WTC11 (cell line): Measurements from ENCODE around the gene RAI1. TPM values are rescaled to one million over a fixed set of nuclear protein-coding genes. Genes with fewer than 3 reads are reported as not detected.

Experiments
- ATAC-seq: fragments of 200-7000 bp; cut with Tn5 transposase; 2 replicates; pipeline ENCODE4 v1.10.0; 2021; ENCODE audit warnings: mild to moderate bottlenecking, moderate library complexity
- CTCF ChIA-PET: fragments of 300-600 bp; sonication (Branson Sonifier 250); formaldehyde crosslinking; loops from one replicate; lab custom pipeline; 2021; ENCODE audit warnings: antibody characterized with exemption; lab: Charles Lee
- POLR2A ChIA-PET: fragments of 350-600 bp; sonication (Branson Sonifier 250); formaldehyde crosslinking; loops from one replicate; lab custom pipeline; 2021; ENCODE audit warnings: antibody characterized with exemption; lab: Charles Lee
- DNase-seq: peaks from one replicate; pipeline ENCODE4 v3.0.0; 2021; ENCODE audit warnings: low spot score
- H3K27ac Mint-ChIP-seq: 2 replicates; pipeline ENCODE4 v1.8.0; 2021; ENCODE audit warnings: mixed read lengths
- H3K27me3 Mint-ChIP-seq: 2 replicates; pipeline ENCODE4 v1.8.0; 2021; ENCODE audit warnings: low read depth, mild to moderate bottlenecking, moderate library complexity, mixed read lengths
- H3K36me3 Mint-ChIP-seq: 2 replicates; pipeline ENCODE4 v1.8.0; 2021; ENCODE audit warnings: mixed read lengths
- H3K4me1 Mint-ChIP-seq: 2 replicates; pipeline ENCODE4 v1.8.0; 2022; ENCODE audit warnings: mixed read lengths
- H3K4me3 Mint-ChIP-seq: 2 replicates; pipeline ENCODE4 v1.8.0; 2021; ENCODE audit warnings: mild to moderate bottlenecking, moderate library complexity, mixed read lengths
- H3K9me3 Mint-ChIP-seq: 2 replicates; pipeline ENCODE4 v1.8.0; 2021; ENCODE audit warnings: mixed read lengths
- CREM ChIP-seq: sonication (generic); formaldehyde crosslinking; IDR thresholded peaks from 2 replicates; pipeline ENCODE4 v1.8.1; 2022; ENCODE audit warnings: mild to moderate bottlenecking, missing genetic modification reagents, moderate library complexity
- FOXK1 ChIP-seq: sonication (generic); formaldehyde crosslinking; IDR thresholded peaks from 2 replicates; pipeline ENCODE4 v1.8.0; 2022; ENCODE audit warnings: mild to moderate bottlenecking, moderate library complexity, missing genetic modification reagents
- FOXP1 ChIP-seq: sonication (generic); formaldehyde crosslinking; IDR thresholded peaks from 2 replicates; pipeline ENCODE4 v1.8.0; 2022; ENCODE audit warnings: missing genetic modification reagents, mild to moderate bottlenecking, moderate library complexity, borderline replicate concordance
- IRF2 ChIP-seq: sonication (generic); formaldehyde crosslinking; IDR thresholded peaks from 2 replicates; pipeline ENCODE4 v1.8.0; 2022; ENCODE audit warnings: low read depth, missing genetic modification reagents, borderline replicate concordance
- JUN ChIP-seq: sonication (generic); formaldehyde crosslinking; IDR thresholded peaks from 2 replicates; pipeline ENCODE4 v1.8.0; 2023; ENCODE audit warnings: mild to moderate bottlenecking, missing genetic modification reagents
- KAT7 ChIP-seq: sonication (generic); formaldehyde crosslinking; IDR thresholded peaks from 2 replicates; pipeline ENCODE4 v1.8.1; 2023; ENCODE audit warnings: missing genetic modification reagents, mild to moderate bottlenecking, borderline replicate concordance
- MYBL2 ChIP-seq: sonication (generic); formaldehyde crosslinking; IDR thresholded peaks from 2 replicates; pipeline ENCODE4 v1.8.1; 2023; ENCODE audit warnings: mild to moderate bottlenecking, moderate library complexity, missing genetic modification reagents
- OVOL2 ChIP-seq: fragments of 250-450 bp; sonication (Bioruptor Pico); IDR thresholded peaks from 2 replicates; pipeline ENCODE4 v1.9.0; 2021; ENCODE audit warnings: mild to moderate bottlenecking, borderline replicate concordance
- RELA ChIP-seq: sonication (generic); formaldehyde crosslinking; IDR thresholded peaks from 2 replicates; pipeline ENCODE4 v1.8.1; 2022; ENCODE audit warnings: missing genetic modification reagents, mild to moderate bottlenecking, borderline replicate concordance
- ZNF263 ChIP-seq: sonication (generic); formaldehyde crosslinking; IDR thresholded peaks from 2 replicates; pipeline ENCODE4 v1.8.1; 2022; ENCODE audit warnings: low read depth, mild to moderate bottlenecking, moderate library complexity, missing genetic modification reagents
- ZNF317 ChIP-seq: sonication (generic); formaldehyde crosslinking; IDR thresholded peaks from 2 replicates; pipeline ENCODE4 v1.8.1; 2023; ENCODE audit warnings: low read depth, mild to moderate bottlenecking, moderate library complexity, missing genetic modification reagents, borderline replicate concordance
- total RNA-seq: library from RNA; stranded (reverse); gene quantifications from 3 replicates; pipeline ENCODE4 v1.2.3, GENCODE V29; 2021
- TF ChIP-seq, protein P1 (sequence below): sonication (generic); formaldehyde crosslinking; IDR thresholded peaks from 2 replicates; pipeline ENCODE4 v1.8.1; 2023; ENCODE audit warnings: mild to moderate bottlenecking, missing genetic modification reagents, moderate library complexity
- TF ChIP-seq, protein P2 (sequence below): sonication (generic); formaldehyde crosslinking; IDR thresholded peaks from 2 replicates; pipeline ENCODE4 v1.8.1; 2022; ENCODE audit warnings: mild to moderate bottlenecking, missing genetic modification reagents, moderate library complexity, borderline replicate concordance
- TF ChIP-seq, protein P3 (sequence below): sonication (generic); formaldehyde crosslinking; IDR thresholded peaks from 2 replicates; pipeline ENCODE4 v1.8.1; 2023; ENCODE audit warnings: mild to moderate bottlenecking, missing genetic modification reagents, borderline replicate concordance
- TF ChIP-seq, protein P4 (sequence below): sonication (generic); formaldehyde crosslinking; conservative IDR thresholded peaks from 2 replicates; pipeline ENCODE4 v1.8.1; 2022; ENCODE audit warnings: mild to moderate bottlenecking, missing genetic modification reagents
- TF ChIP-seq, protein P5 (sequence below): sonication (generic); formaldehyde crosslinking; IDR thresholded peaks from 2 replicates; pipeline ENCODE4 v1.8.1; 2023; ENCODE audit warnings: mild to moderate bottlenecking, missing genetic modification reagents
- TF ChIP-seq, protein P6 (sequence below): sonication (generic); formaldehyde crosslinking; IDR thresholded peaks from 2 replicates; pipeline ENCODE4 v1.8.0; 2022; ENCODE audit warnings: mild to moderate bottlenecking, missing genetic modification reagents
- TF ChIP-seq, protein P7 (sequence below): sonication (generic); formaldehyde crosslinking; IDR thresholded peaks from 2 replicates; pipeline ENCODE4 v1.8.0; 2022; ENCODE audit warnings: mild to moderate bottlenecking, missing genetic modification reagents
- TF ChIP-seq, protein P8 (sequence below): fragments of 250-450 bp; sonication (Bioruptor Pico); IDR thresholded peaks from 2 replicates; pipeline ENCODE4 v1.9.0; 2021; ENCODE audit warnings: moderate library complexity, mild to moderate bottlenecking, inconsistent platforms, borderline replicate concordance

Gene RAI1
- total RNA-seq, 1 experiment from 2014 or later: 12.7 TPM

DNA sequence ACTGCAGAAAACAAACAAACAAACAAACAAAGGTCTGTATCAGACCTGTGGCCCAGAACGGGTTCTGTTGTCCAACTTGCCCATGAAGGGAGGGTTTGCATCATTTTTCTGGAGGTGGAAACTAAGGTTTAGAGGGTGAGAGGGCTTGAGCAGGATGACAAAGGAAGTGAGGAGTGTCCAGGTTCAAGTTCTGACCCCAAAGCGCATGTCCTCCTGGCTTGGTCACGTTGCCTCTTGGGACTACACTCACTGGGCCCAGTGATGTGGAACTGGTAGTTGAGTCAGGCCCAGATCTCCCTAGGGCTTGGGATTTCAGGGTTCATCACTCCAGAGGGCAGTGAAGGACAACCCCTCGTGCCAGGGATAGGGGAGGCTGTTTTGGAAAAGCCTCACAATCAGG is 153.7 kb downstream of the RAI1 start:
- POLR2A ChIA-PET: interaction anchor here (4.0 to 4.8 kb wide), 2 partner anchors 10 to 23 kb away, joined by 34 to 137 read pairs; no protein-coding TSS in a partner anchor
- no peak for DNase-seq
- Mint-ChIP-seq H3K4me1 (peaks cover 68% of the 10 kb centered on the region), H3K9me3 (no peaks in the 10 kb centered on the region), H3K27ac (no peak overlapping the region; the same call in 1 of the 2 replicates), H3K4me3 (peak overlapping the region; percentile 69), H3K36me3 (peaks cover 24% of the 10 kb centered on the region), H3K27me3 (no peaks in the 10 kb centered on the region)
- TF ChIP-seq MYBL2 (CRISPR knock-in tag) (no peak), IRF2 (CRISPR knock-in tag) (no peak), FOXK1 (no peak), FOXP1 (CRISPR knock-in tag) (no peak), ZNF317 (no peak), JUN (CRISPR knock-in tag) (no peak), KAT7 (CRISPR knock-in tag) (no peak)
- TF ChIP-seq, protein P1, sequence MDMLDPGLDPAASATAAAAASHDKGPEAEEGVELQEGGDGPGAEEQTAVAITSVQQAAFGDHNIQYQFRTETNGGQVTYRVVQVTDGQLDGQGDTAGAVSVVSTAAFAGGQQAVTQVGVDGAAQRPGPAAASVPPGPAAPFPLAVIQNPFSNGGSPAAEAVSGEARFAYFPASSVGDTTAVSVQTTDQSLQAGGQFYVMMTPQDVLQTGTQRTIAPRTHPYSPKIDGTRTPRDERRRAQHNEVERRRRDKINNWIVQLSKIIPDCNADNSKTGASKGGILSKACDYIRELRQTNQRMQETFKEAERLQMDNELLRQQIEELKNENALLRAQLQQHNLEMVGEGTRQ: no peak
- TF ChIP-seq, protein P2, sequence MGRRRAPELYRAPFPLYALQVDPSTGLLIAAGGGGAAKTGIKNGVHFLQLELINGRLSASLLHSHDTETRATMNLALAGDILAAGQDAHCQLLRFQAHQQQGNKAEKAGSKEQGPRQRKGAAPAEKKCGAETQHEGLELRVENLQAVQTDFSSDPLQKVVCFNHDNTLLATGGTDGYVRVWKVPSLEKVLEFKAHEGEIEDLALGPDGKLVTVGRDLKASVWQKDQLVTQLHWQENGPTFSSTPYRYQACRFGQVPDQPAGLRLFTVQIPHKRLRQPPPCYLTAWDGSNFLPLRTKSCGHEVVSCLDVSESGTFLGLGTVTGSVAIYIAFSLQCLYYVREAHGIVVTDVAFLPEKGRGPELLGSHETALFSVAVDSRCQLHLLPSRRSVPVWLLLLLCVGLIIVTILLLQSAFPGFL: no peak
- TF ChIP-seq, protein P3, sequence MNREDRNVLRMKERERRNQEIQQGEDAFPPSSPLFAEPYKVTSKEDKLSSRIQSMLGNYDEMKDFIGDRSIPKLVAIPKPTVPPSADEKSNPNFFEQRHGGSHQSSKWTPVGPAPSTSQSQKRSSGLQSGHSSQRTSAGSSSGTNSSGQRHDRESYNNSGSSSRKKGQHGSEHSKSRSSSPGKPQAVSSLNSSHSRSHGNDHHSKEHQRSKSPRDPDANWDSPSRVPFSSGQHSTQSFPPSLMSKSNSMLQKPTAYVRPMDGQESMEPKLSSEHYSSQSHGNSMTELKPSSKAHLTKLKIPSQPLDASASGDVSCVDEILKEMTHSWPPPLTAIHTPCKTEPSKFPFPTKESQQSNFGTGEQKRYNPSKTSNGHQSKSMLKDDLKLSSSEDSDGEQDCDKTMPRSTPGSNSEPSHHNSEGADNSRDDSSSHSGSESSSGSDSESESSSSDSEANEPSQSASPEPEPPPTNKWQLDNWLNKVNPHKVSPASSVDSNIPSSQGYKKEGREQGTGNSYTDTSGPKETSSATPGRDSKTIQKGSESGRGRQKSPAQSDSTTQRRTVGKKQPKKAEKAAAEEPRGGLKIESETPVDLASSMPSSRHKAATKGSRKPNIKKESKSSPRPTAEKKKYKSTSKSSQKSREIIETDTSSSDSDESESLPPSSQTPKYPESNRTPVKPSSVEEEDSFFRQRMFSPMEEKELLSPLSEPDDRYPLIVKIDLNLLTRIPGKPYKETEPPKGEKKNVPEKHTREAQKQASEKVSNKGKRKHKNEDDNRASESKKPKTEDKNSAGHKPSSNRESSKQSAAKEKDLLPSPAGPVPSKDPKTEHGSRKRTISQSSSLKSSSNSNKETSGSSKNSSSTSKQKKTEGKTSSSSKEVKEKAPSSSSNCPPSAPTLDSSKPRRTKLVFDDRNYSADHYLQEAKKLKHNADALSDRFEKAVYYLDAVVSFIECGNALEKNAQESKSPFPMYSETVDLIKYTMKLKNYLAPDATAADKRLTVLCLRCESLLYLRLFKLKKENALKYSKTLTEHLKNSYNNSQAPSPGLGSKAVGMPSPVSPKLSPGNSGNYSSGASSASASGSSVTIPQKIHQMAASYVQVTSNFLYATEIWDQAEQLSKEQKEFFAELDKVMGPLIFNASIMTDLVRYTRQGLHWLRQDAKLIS (CRISPR knock-in tag): no peak
- TF ChIP-seq, protein P4, sequence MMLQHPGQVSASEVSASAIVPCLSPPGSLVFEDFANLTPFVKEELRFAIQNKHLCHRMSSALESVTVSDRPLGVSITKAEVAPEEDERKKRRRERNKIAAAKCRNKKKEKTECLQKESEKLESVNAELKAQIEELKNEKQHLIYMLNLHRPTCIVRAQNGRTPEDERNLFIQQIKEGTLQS (CRISPR knock-in tag): no peak
- TF ChIP-seq, protein P5, sequence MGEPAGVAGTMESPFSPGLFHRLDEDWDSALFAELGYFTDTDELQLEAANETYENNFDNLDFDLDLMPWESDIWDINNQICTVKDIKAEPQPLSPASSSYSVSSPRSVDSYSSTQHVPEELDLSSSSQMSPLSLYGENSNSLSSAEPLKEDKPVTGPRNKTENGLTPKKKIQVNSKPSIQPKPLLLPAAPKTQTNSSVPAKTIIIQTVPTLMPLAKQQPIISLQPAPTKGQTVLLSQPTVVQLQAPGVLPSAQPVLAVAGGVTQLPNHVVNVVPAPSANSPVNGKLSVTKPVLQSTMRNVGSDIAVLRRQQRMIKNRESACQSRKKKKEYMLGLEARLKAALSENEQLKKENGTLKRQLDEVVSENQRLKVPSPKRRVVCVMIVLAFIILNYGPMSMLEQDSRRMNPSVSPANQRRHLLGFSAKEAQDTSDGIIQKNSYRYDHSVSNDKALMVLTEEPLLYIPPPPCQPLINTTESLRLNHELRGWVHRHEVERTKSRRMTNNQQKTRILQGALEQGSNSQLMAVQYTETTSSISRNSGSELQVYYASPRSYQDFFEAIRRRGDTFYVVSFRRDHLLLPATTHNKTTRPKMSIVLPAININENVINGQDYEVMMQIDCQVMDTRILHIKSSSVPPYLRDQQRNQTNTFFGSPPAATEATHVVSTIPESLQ (CRISPR knock-in tag): no peak
- no peak for ATAC-seq
- CTCF ChIA-PET: interaction anchor here (0.9 to 1.0 kb wide), 2 partner anchors 35 to 84 kb away, joined by 3 read pairs; no protein-coding TSS in a partner anchor

DNA sequence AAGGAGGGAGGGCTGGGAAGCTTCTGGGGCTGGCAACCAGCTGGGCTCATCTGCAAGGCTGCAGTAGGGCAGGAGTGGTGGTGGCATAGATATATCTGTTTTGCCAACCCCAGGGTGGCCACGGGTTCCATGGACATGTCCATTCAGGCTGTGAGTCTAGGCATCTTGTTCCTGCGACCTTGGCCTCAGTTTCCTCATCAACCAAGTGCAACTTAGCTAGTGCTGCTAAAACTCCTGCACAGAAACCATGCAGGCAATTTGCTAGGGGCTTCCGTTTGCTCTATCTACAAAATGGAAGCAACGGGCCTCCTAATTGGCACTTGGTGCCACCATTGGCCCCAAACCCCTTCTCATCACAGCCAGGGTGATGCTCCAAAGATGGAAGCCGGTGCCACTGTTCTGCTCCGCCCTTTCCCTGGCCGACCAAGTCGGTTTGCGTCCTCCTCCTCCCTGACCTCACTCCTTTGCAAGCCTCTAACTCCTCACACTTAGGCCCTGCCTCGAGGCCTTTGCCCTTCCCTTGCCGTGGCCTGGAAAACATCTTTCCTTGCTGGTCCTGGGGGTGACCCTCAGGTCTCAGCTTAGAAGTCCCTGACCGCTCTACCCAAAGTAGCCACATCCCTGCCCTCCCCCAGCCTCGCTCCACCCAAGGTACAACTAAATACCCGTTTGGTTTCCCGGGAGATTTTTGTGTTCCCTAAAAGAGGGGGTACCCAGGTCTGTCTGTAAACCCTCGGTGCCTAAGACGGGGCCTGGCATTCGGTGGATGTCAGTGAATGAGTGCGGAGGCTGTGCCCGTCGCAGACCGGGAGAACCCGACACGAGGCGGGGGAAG is 154.4 kb downstream of the RAI1 start:
- H3K4me1 Mint-ChIP-seq: peaks cover 69% of the 10 kb centered on the region
- ATAC-seq: no peak
- no peak for DNase-seq
- ChIA-PET POLR2A (interaction anchor here (0.6 to 4.8 kb wide), 21 partner anchors 10 to 137 kb away, joined by 3 to 137 read pairs (median 5); partner anchors contain the start of gene TOM1L2), CTCF (interaction anchor here (0.6 to 3.6 kb wide), 18 partner anchors 8 to 339 kb away, joined by 3 to 37 read pairs (median 4); no protein-coding TSS in a partner anchor)
- H3K36me3 Mint-ChIP-seq: peaks cover 24% of the 10 kb centered on the region
- H3K27me3 Mint-ChIP-seq: no peaks in the 10 kb centered on the region
- H3K9me3 Mint-ChIP-seq: no peaks in the 10 kb centered on the region
- peak overlapping the region; percentile 69 for H3K4me3 Mint-ChIP-seq
- peak overlapping the region; percentile 94 for H3K27ac Mint-ChIP-seq
- TF ChIP-seq RELA (CRISPR knock-in tag) (no peak), ZNF263 (CRISPR knock-in tag) (no peak), OVOL2 (CRISPR knock-in tag) (0 out of 2 replicates have a peak, but pooled peaks have one; percentile 4), CREM (CRISPR knock-in tag) (no peak)
- TF ChIP-seq, protein P6, sequence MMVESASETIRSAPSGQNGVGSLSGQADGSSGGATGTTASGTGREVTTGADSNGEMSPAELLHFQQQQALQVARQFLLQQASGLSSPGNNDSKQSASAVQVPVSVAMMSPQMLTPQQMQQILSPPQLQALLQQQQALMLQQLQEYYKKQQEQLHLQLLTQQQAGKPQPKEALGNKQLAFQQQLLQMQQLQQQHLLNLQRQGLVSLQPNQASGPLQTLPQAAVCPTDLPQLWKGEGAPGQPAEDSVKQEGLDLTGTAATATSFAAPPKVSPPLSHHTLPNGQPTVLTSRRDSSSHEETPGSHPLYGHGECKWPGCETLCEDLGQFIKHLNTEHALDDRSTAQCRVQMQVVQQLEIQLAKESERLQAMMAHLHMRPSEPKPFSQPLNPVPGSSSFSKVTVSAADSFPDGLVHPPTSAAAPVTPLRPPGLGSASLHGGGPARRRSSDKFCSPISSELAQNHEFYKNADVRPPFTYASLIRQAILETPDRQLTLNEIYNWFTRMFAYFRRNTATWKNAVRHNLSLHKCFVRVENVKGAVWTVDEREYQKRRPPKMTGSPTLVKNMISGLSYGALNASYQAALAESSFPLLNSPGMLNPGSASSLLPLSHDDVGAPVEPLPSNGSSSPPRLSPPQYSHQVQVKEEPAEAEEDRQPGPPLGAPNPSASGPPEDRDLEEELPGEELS (CRISPR knock-in tag): no peak; the same call in 1 of the 2 replicates
- TF ChIP-seq, protein P7, sequence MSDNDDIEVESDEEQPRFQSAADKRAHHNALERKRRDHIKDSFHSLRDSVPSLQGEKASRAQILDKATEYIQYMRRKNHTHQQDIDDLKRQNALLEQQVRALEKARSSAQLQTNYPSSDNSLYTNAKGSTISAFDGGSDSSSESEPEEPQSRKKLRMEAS (CRISPR knock-in tag): peak; percentile 98; the same call in 1 of the 2 replicates
- TF ChIP-seq, protein P8, sequence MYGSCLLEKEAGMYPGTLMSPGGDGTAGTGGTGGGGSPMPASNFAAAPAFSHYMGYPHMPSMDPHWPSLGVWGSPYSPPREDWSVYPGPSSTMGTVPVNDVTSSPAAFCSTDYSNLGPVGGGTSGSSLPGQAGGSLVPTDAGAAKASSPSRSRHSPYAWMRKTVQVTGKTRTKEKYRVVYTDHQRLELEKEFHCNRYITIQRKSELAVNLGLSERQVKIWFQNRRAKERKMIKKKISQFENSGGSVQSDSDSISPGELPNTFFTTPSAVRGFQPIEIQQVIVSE (CRISPR knock-in tag): no peak
